H9 (cell line): ENCODE results near the gene MOB3A. TPM values are rescaled to one million over a fixed set of nuclear protein-coding genes. Genes with fewer than 3 reads are reported as not detected.

Source experiments
- DNase-seq: peaks from one replicate; pipeline ENCODE4 v3.0.0-alpha.2; 2017
- H2AFZ ChIP-seq: one replicate; pipeline ENCODE4 v1.6.1; 2013; ENCODE audit warnings: mild to moderate bottlenecking, low read length, control low read depth, moderate library complexity
- H2AK5ac ChIP-seq: 2 replicates; pipeline ENCODE4 v1.6.1; 2013; ENCODE audit warnings: low read length, control low read depth, mixed read lengths; ENCODE audit not compliant: insufficient read length
- H2BK120ac ChIP-seq: one replicate; pipeline ENCODE4 v1.6.1; 2013; ENCODE audit warnings: low read depth, mild to moderate bottlenecking, low read length, control low read depth, inconsistent platforms; ENCODE audit not compliant: poor library complexity, severe bottlenecking
- H2BK12ac ChIP-seq: 2 replicates; pipeline ENCODE4 v1.6.1; 2013; ENCODE audit warnings: low read length, control low read depth, mixed read lengths, low read depth; ENCODE audit not compliant: insufficient read length
- H2BK15ac ChIP-seq: 2 replicates; pipeline ENCODE4 v1.6.1; 2013; ENCODE audit warnings: low read depth, low read length, control low read depth
- H2BK20ac ChIP-seq: one replicate; pipeline ENCODE4 v1.6.1; 2013; ENCODE audit warnings: low read depth, mild to moderate bottlenecking, low read length, control low read depth, inconsistent platforms; ENCODE audit not compliant: poor library complexity, severe bottlenecking
- H2BK5ac ChIP-seq: 2 replicates; pipeline ENCODE4 v1.6.1; 2013; ENCODE audit warnings: low read length, control low read depth, mixed read lengths; ENCODE audit not compliant: insufficient read length
- H3K14ac ChIP-seq: 2 replicates; pipeline ENCODE4 v1.6.1; 2013; ENCODE audit warnings: low read length, control low read depth; ENCODE audit not compliant: insufficient read depth
- H3K18ac ChIP-seq: 2 replicates; pipeline ENCODE4 v1.6.1; 2013; ENCODE audit warnings: low read depth, mild to moderate bottlenecking, mixed read lengths, low read length, control low read depth; ENCODE audit not compliant: insufficient read length
- H3K23ac ChIP-seq: 2 replicates; pipeline ENCODE4 v1.6.1; 2013; ENCODE audit warnings: low read length, control low read depth, mixed read lengths, low read depth; ENCODE audit not compliant: insufficient read length
- H3K23me2 ChIP-seq: 2 replicates; pipeline ENCODE4 v1.6.1; 2013; ENCODE audit warnings: low read depth, mild to moderate bottlenecking, mixed read lengths, low read length, control low read depth; ENCODE audit not compliant: insufficient read length, poor library complexity, severe bottlenecking
- H3K27ac ChIP-seq: 2 replicates; pipeline ENCODE4 v1.5.1; 2013; ENCODE audit warnings: low read length, control low read depth, mixed read lengths, low read depth; ENCODE audit not compliant: insufficient read length
- H3K27me3 ChIP-seq: 2 replicates; pipeline ENCODE4 v1.6.1; 2013; ENCODE audit warnings: low read length, control low read depth, inconsistent platforms; ENCODE audit not compliant: insufficient read depth
- H3K4ac ChIP-seq: 2 replicates; pipeline ENCODE4 v1.6.1; 2013; ENCODE audit warnings: low read depth, mild to moderate bottlenecking, control low read depth, inconsistent platforms, low read length, moderate library complexity
- H3K4me1 ChIP-seq: 2 replicates; pipeline ENCODE4 v1.6.1; 2013; ENCODE audit warnings: low read length, control low read depth, inconsistent platforms; ENCODE audit not compliant: insufficient read depth
- H3K4me2 ChIP-seq: 2 replicates; pipeline ENCODE4 v1.6.1; 2013; ENCODE audit warnings: low read length, control low read depth, mixed read lengths; ENCODE audit not compliant: insufficient read length, insufficient read depth
- H3K56ac ChIP-seq: 2 replicates; pipeline ENCODE4 v1.6.1; 2013; ENCODE audit warnings: low read depth, mild to moderate bottlenecking, mixed read lengths, low read length, control low read depth; ENCODE audit not compliant: insufficient read length
- H3K79me1 ChIP-seq: 2 replicates; pipeline ENCODE4 v1.6.1; 2013; ENCODE audit warnings: low read depth, mild to moderate bottlenecking, moderate library complexity, low read length, control low read depth, inconsistent platforms; ENCODE audit not compliant: insufficient read depth, poor library complexity, severe bottlenecking
- H3K79me2 ChIP-seq: 2 replicates; pipeline ENCODE4 v1.6.1; 2013; ENCODE audit warnings: low read length, control low read depth, inconsistent platforms; ENCODE audit not compliant: insufficient read depth
- H3K9ac ChIP-seq: 2 replicates; pipeline ENCODE4 v1.6.1; 2013; ENCODE audit warnings: low read length, control low read depth, mixed read lengths; ENCODE audit not compliant: insufficient read length; ENCODE audit errors: extremely low read depth
- H3K9me3 ChIP-seq: one replicate; pipeline ENCODE4 v1.6.1; 2013; ENCODE audit warnings: low read depth, low read length, inconsistent platforms; ENCODE audit not compliant: control insufficient read depth
- H3T11ph ChIP-seq: one replicate; pipeline ENCODE4 v1.6.1; 2013; ENCODE audit warnings: mild to moderate bottlenecking, low read length, control low read depth, inconsistent platforms
- H4K20me1 ChIP-seq: one replicate; pipeline ENCODE4 v1.6.1; 2013; ENCODE audit not compliant: control insufficient read depth, insufficient read length, insufficient read depth
- H4K5ac ChIP-seq: 2 replicates; pipeline ENCODE4 v1.6.1; 2013; ENCODE audit warnings: low read depth, mild to moderate bottlenecking, mixed read lengths, low read length, control low read depth; ENCODE audit not compliant: insufficient read length
- H4K8ac ChIP-seq: replicated peaks from 2 replicates; pipeline ENCODE4 v1.6.1; 2013; ENCODE audit warnings: low read length, control low read depth, mixed read lengths, low read depth; ENCODE audit not compliant: insufficient read length
- H4K91ac ChIP-seq: 2 replicates; pipeline ENCODE4 v1.6.1; 2013; ENCODE audit warnings: low read depth, mild to moderate bottlenecking, moderate library complexity, mixed read lengths, low read length, control low read depth; ENCODE audit not compliant: insufficient read length
- H3K27ac Mint-ChIP-seq, 3 experiments: 2 replicates in 2 of 3; 3 replicates in 1 of 3; pipeline ENCODE4 v1.8.0; 2020 to 2021; ENCODE audit warnings: mixed read lengths in 3 of 3, mild to moderate bottlenecking in 1 of 3, moderate library complexity in 1 of 3
- H3K27me3 Mint-ChIP-seq: 2 replicates; pipeline ENCODE4 v1.8.0; 2021; ENCODE audit warnings: low read depth, mild to moderate bottlenecking, moderate library complexity, mixed read lengths
- H3K36me3 Mint-ChIP-seq, 3 experiments: 2 replicates in 2 of 3; 3 replicates in 1 of 3; pipeline ENCODE4 v1.8.0; 2020 to 2021; ENCODE audit warnings: low read depth in 3 of 3, mixed read lengths in 3 of 3; ENCODE audit not compliant: insufficient read depth in 1 of 3
- H3K4me1 Mint-ChIP-seq, 2 experiments: 2 replicates each; pipeline ENCODE4 v1.8.0; 2020; ENCODE audit warnings: mixed read lengths in 2 of 2
- H3K4me3 Mint-ChIP-seq, 2 experiments: 2 replicates in 1 of 2; 3 replicates in 1 of 2; pipeline ENCODE4 v1.8.0; 2020 to 2021; ENCODE audit warnings: mild to moderate bottlenecking in 2 of 2, mixed read lengths in 2 of 2, moderate library complexity in 1 of 2
- H3K9me3 Mint-ChIP-seq, 2 experiments: 2 replicates in 1 of 2; 3 replicates in 1 of 2; pipeline ENCODE4 v1.8.0; 2020; ENCODE audit warnings: mild to moderate bottlenecking in 2 of 2, mixed read lengths in 2 of 2, moderate library complexity in 1 of 2
- CTCF ChIP-seq: fragments of 200-600 bp; sonication (generic); conservative IDR thresholded peaks from 3 replicates; pipeline ENCODE4 v1.8.0; 2021; ENCODE audit warnings: antibody characterized with exemption, mild to moderate bottlenecking
- WGBS: extraction: QIAGEN DNeasy Blood & Tissue Kit; methylation state at CpG from one replicate; pipeline ENCODE4 v1.1.7; 2013; ENCODE audit warnings: missing lambda C conversion rate, low lambda C conversion rate, mixed read lengths; ENCODE audit not compliant: insufficient read length; ENCODE audit errors: extremely low coverage; 5-methylcytosine and 5-hydroxymethylcytosine counted together
- total RNA-seq: library from RNA; stranded (reverse); gene quantifications from 2 replicates; pipeline ENCODE4 v1.2.1, GENCODE V29; 2021

Gene MOB3A
- total RNA-seq, 1 experiment from 2014 or later = 11.5 TPM

- no peak overlapping the region for H2AK5ac ChIP-seq
- no peak overlapping the region for H2BK12ac ChIP-seq
- no peak overlapping the region for H2AFZ ChIP-seq
- H2BK5ac ChIP-seq = no peak overlapping the region
- H3T11ph ChIP-seq = no peak overlapping the region
- no peak overlapping the region for H3K23ac ChIP-seq
- no peak overlapping the region for H3K56ac ChIP-seq
- DNase-seq = no peak
- no peak overlapping the region for H3K18ac ChIP-seq
- no peak overlapping the region for H3K14ac ChIP-seq
- H3K79me2 ChIP-seq = no peaks in the 10 kb centered on the region
- H3K4ac ChIP-seq = no peak overlapping the region
- no peak overlapping the region for H4K5ac ChIP-seq
- Mint-ChIP-seq H3K4me3 (no peak overlapping the region; a peak in 1 of 5 replicates), H3K9me3 (no peaks in the 10 kb centered on the region; a peak in 1 of 5 replicates), H3K27ac (peak overlapping the region in 1 of 3 experiments; percentile 63; a peak in 1 of 7 replicates), H3K27me3 (no peaks in the 10 kb centered on the region), H3K4me1 (peaks cover 18 to 19% of the 10 kb centered on the region in 2 experiments), H3K36me3 (no peaks in the 10 kb centered on the region)
- H3K23me2 ChIP-seq = peaks cover 10% of the 10 kb centered on the region
- no peak overlapping the region for H4K8ac ChIP-seq
- no peak for TF ChIP-seq CTCF
- no peak overlapping the region for H3K9ac ChIP-seq
- no peak overlapping the region for H2BK120ac ChIP-seq
- H4K20me1 ChIP-seq = no peaks in the 10 kb centered on the region
- H3K27ac ChIP-seq = no peak overlapping the region
- H3K9me3 ChIP-seq = no peaks in the 10 kb centered on the region
- WGBS = no CpG with 5 or more reads among the region's 38 CpGs
- H2BK15ac ChIP-seq = no peak overlapping the region
- H3K79me1 ChIP-seq = no peaks in the 10 kb centered on the region
- H3K4me2 ChIP-seq = no peak overlapping the region
- H2BK20ac ChIP-seq = no peak overlapping the region
- no peaks in the 10 kb centered on the region for H3K27me3 ChIP-seq
- no peak overlapping the region for H4K91ac ChIP-seq
- H3K4me1 ChIP-seq = no peaks in the 10 kb centered on the region
These were observed 31.2 kb downstream of the MOB3A start for GRCh38 chr19:2064788-2065524.
